ENCODE results near the gene SLC26A8.

SLC26A8 gene

GRCh38 chr6:36068586-36068985 is 44.1 kb upstream of the SLC26A8 start:
- Histone ChIP-seq H4K20me1 (ENCODE audit: insufficient read depth, low read length) (peaks cover 13% of the 10 kb centered on the region; the same call in 1 of the 2 replicates), H3K27ac (ENCODE audit: low read length) (no peak overlapping the region), H3K9ac (ENCODE audit: low read depth, low read length) (no peak overlapping the region), H3K4me2 (ENCODE audit: insufficient read depth, low read length) (no peak overlapping the region), H3K4me3 (ENCODE audit: low read depth in 1 of 2, low read length in 2 of 2) (no peak overlapping the region), H3K9me3 (ENCODE audit: insufficient read depth, low read length, severe bottlenecking) (no peaks in the 10 kb centered on the region), H3K36me3 (ENCODE audit: insufficient read depth, low read length) (peaks cover 1% of the 10 kb centered on the region; the same call in 1 of the 2 replicates), H3K79me2 (ENCODE audit: insufficient read depth, low read length) (peaks cover 55% of the 10 kb centered on the region), H3K27me3 (ENCODE audit: insufficient read depth, low read length, poor library complexity) (no peaks in the 10 kb centered on the region), H2AFZ (ENCODE audit: low read depth, low read length) (no peak overlapping the region), H3K4me1 (ENCODE audit: insufficient read depth, low read length) (no peaks in the 10 kb centered on the region)
- no peak for TF ChIP-seq EZH2 (IDR thresholded peaks at IDR 0.05; ENCODE audit: borderline replicate concordance, low read depth, low read length, severe bottlenecking)
- TF ChIP-seq, protein P1, sequence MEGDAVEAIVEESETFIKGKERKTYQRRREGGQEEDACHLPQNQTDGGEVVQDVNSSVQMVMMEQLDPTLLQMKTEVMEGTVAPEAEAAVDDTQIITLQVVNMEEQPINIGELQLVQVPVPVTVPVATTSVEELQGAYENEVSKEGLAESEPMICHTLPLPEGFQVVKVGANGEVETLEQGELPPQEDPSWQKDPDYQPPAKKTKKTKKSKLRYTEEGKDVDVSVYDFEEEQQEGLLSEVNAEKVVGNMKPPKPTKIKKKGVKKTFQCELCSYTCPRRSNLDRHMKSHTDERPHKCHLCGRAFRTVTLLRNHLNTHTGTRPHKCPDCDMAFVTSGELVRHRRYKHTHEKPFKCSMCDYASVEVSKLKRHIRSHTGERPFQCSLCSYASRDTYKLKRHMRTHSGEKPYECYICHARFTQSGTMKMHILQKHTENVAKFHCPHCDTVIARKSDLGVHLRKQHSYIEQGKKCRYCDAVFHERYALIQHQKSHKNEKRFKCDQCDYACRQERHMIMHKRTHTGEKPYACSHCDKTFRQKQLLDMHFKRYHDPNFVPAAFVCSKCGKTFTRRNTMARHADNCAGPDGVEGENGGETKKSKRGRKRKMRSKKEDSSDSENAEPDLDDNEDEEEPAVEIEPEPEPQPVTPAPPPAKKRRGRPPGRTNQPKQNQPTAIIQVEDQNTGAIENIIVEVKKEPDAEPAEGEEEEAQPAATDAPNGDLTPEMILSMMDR (IDR thresholded peaks at IDR 0.05; ENCODE audit: borderline replicate concordance, extremely low read depth, low read length, poor library complexity, severe bottlenecking), result no peak
- no peak for ATAC-seq (ENCODE audit: insufficient read depth, low read depth)
- no peak for DNase-seq

DNA sequence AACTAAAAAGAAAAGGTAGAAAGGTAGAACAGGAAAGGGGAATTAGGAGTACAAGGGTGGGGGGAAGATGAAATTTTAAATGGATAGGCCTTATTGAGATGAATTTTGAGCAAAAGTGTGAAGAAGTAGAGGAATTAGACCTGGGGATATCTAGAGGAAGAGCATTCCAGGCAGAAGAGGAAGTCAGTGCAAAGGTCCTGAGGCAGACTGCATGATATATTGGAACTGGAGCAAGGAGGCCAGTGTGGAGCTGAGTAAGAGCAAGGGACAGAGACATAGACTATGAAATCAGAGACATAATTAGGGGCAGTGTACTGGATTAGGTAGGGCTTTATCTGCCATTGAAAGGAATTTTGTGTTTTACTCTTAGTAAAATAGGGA is 43.6 kb upstream of the SLC26A8 start:
- TF ChIP-seq, protein P1 (IDR thresholded peaks at IDR 0.05; ENCODE audit: borderline replicate concordance, extremely low read depth, low read length, poor library complexity, severe bottlenecking), result no peak
- TF ChIP-seq EZH2 (IDR thresholded peaks at IDR 0.05; ENCODE audit: borderline replicate concordance, low read depth, low read length, severe bottlenecking), result no peak
- peaks cover 61% of the 10 kb centered on the region for H3K79me2 ChIP-seq (ENCODE audit: insufficient read depth, low read length)
- no peak overlapping the region for H3K4me2 ChIP-seq (ENCODE audit: insufficient read depth, low read length)
- H3K27me3 ChIP-seq (ENCODE audit: insufficient read depth, low read length, poor library complexity), result no peaks in the 10 kb centered on the region
- peaks cover 5% of the 10 kb centered on the region; the same call in 1 of the 2 replicates for H3K36me3 ChIP-seq (ENCODE audit: insufficient read depth, low read length)
- no peak overlapping the region for H3K27ac ChIP-seq (ENCODE audit: low read length)
- H3K9me3 ChIP-seq (ENCODE audit: insufficient read depth, low read length, severe bottlenecking), result no peaks in the 10 kb centered on the region
- no peak for ATAC-seq (ENCODE audit: insufficient read depth, low read depth)
- H4K20me1 ChIP-seq (ENCODE audit: insufficient read depth, low read length), result peaks cover 13% of the 10 kb centered on the region; the same call in 1 of the 2 replicates
- no peak overlapping the region for H2AFZ ChIP-seq (ENCODE audit: low read depth, low read length)
- H3K4me3 ChIP-seq (ENCODE audit: low read depth in 1 of 2, low read length in 2 of 2), result no peak overlapping the region
- DNase-seq, result no peak
- no peak overlapping the region for H3K9ac ChIP-seq (ENCODE audit: low read depth, low read length)
- H3K4me1 ChIP-seq (ENCODE audit: insufficient read depth, low read length), result no peaks in the 10 kb centered on the region

GRCh38 chr6:36067374-36068011 is 43.1 kb upstream of the SLC26A8 start:
- no peaks in the 10 kb centered on the region for H3K9me3 ChIP-seq (ENCODE audit: insufficient read depth, low read length, severe bottlenecking)
- H3K4me1 ChIP-seq (ENCODE audit: insufficient read depth, low read length), result no peaks in the 10 kb centered on the region
- peaks cover 9% of the 10 kb centered on the region; the same call in 1 of the 2 replicates for H3K36me3 ChIP-seq (ENCODE audit: insufficient read depth, low read length)
- no peak for TF ChIP-seq EZH2 (IDR thresholded peaks at IDR 0.05; ENCODE audit: borderline replicate concordance, low read depth, low read length, severe bottlenecking)
- TF ChIP-seq, protein P1 (IDR thresholded peaks at IDR 0.05; ENCODE audit: borderline replicate concordance, extremely low read depth, low read length, poor library complexity, severe bottlenecking), result no peak
- H3K4me3 ChIP-seq (ENCODE audit: low read depth in 1 of 2, low read length in 2 of 2), result no peak overlapping the region
- ATAC-seq (ENCODE audit: insufficient read depth, low read depth) (no peak), DNase-seq (no peak)
- no peak overlapping the region for H2AFZ ChIP-seq (ENCODE audit: low read depth, low read length)
- no peak overlapping the region for H3K27ac ChIP-seq (ENCODE audit: low read length)
- no peaks in the 10 kb centered on the region for H3K27me3 ChIP-seq (ENCODE audit: insufficient read depth, low read length, poor library complexity)
- peaks cover 65% of the 10 kb centered on the region for H3K79me2 ChIP-seq (ENCODE audit: insufficient read depth, low read length)
- no peak overlapping the region for H3K9ac ChIP-seq (ENCODE audit: low read depth, low read length)
- H3K4me2 ChIP-seq (ENCODE audit: insufficient read depth, low read length), result no peak overlapping the region
- H4K20me1 ChIP-seq (ENCODE audit: insufficient read depth, low read length), result peaks cover 13% of the 10 kb centered on the region; the same call in 1 of the 2 replicates
